CD4-positive, alpha-beta T cell treated with Interleukin-21 for 1 hour (primary cell): ENCODE data around the gene KHDC3L.

Experiments used
- DNase-seq: peaks from one replicate; pipeline ENCODE4 v3.0.0-alpha.2; 2020

The KHDC3L gene

GRCh38 chr6:73362358-73362757 is at the start of gene KHDC3L:
Gene KHDC3L, plus strand, starts transcription at chr6:73362658. Its CDS starts 72 bp downstream, at chr6:73362730.
- DNase-seq, result no peak

GRCh38 chr6:73314577-73315492 is 47.6 kb upstream of the KHDC3L start:
- no peak for DNase-seq

GRCh38 chr6:73323323-73323722 is 39.1 kb upstream of the KHDC3L start:
- DNase-seq, result no peak

GRCh38 chr6:73325656-73326055 is 36.8 kb upstream of the KHDC3L start:
- no peak for DNase-seq

GRCh38 chr6:73328790-73329189 is 33.7 kb upstream of the KHDC3L start:
- DNase-seq, result no peak

- DNase-seq, result no peak
Observed at GRCh38 chr6:73329201-73329600, 33.3 kb upstream of the KHDC3L start.

- DNase-seq, result no peak
Observed at GRCh38 chr6:73339340-73339739, 23.1 kb upstream of the KHDC3L start.

- no peak for DNase-seq
Observed at GRCh38 chr6:73340048-73340447, 22.4 kb upstream of the KHDC3L start.

GRCh38 chr6:73341335-73341734 is 21.1 kb upstream of the KHDC3L start:
- no peak for DNase-seq

- DNase-seq, result no peak
Observed at GRCh38 chr6:73342174-73342573, 20.3 kb upstream of the KHDC3L start.

- DNase-seq, result no peak
Observed at GRCh38 chr6:73343164-73343563, 19.3 kb upstream of the KHDC3L start.

- DNase-seq, result no peak
Observed at GRCh38 chr6:73348550-73349204, 13.8 kb upstream of the KHDC3L start.

GRCh38 chr6:73349311-73349710 is 13.1 kb upstream of the KHDC3L start:
- DNase-seq, result no peak

- DNase-seq, result no peak
Observed at GRCh38 chr6:73353636-73354593, 8.5 kb upstream of the KHDC3L start, which contains the start of gene DPPA5. Gene DPPA5, minus strand, starts transcription at chr6:73354276. Its CDS starts 51 bp downstream, at chr6:73354225.

- no peak for DNase-seq
Observed at GRCh38 chr6:73362869-73363536, 545 bp downstream of the KHDC3L start.

- DNase-seq, result no peak
Observed at GRCh38 chr6:73363537-73363875, 1.0 kb downstream of the KHDC3L start.

- no peak for DNase-seq
Observed at GRCh38 chr6:73364121-73364520, 1.7 kb downstream of the KHDC3L start.

- DNase-seq, result no peak
Observed at GRCh38 chr6:73364549-73364948, 2.1 kb downstream of the KHDC3L start.

- no peak for DNase-seq
Observed at GRCh38 chr6:73367761-73368355, 5.4 kb downstream of the KHDC3L start.

- DNase-seq, result no peak
Observed at GRCh38 chr6:73368675-73369074, 6.2 kb downstream of the KHDC3L start.

- DNase-seq, result no peak
Observed at GRCh38 chr6:73369157-73369556, 6.7 kb downstream of the KHDC3L start.

GRCh38 chr6:73369563-73369962 is 7.1 kb downstream of the KHDC3L start, which contains the start of gene OOEP:
Gene OOEP, minus strand, starts transcription at chr6:73369897. Its CDS starts 105 bp downstream, at chr6:73369792.
- DNase-seq, result no peak
